Activated naive CD8-positive, alpha-beta T cell treated with anti-CD3 and anti-CD28 coated beads for 36 hours (primary cell): ENCODE data around the gene NPSR1. TPM values are rescaled to one million over a fixed set of nuclear protein-coding genes. Genes with fewer than 3 reads are reported as not detected.
"Not testable (repeated sequence)": the region's sequence is repeated elsewhere in the genome, so short reads cannot be mapped to it uniquely, and the experiment has no call there.

Experiments used
- DNase-seq: peaks from one replicate; pipeline ENCODE4 v3.0.0; 2021
- H3K27ac Mint-ChIP-seq: one replicate; pipeline ENCODE4 v1.8.0; 2022; ENCODE audit warnings: mild to moderate bottlenecking, moderate library complexity, mixed read lengths
- H3K27me3 Mint-ChIP-seq: one replicate; pipeline ENCODE4 v1.8.0; 2022; ENCODE audit warnings: mild to moderate bottlenecking, mixed read lengths
- H3K36me3 Mint-ChIP-seq: one replicate; pipeline ENCODE4 v1.8.0; 2021; ENCODE audit warnings: mild to moderate bottlenecking, mixed read lengths
- H3K4me1 Mint-ChIP-seq: one replicate; pipeline ENCODE4 v1.8.0; 2021; ENCODE audit warnings: mixed read lengths
- H3K4me3 Mint-ChIP-seq: one replicate; pipeline ENCODE4 v1.8.0; 2022; ENCODE audit warnings: mild to moderate bottlenecking, moderate library complexity, mixed read lengths
- H3K9me3 Mint-ChIP-seq: one replicate; pipeline ENCODE4 v1.8.0; 2022; ENCODE audit warnings: mixed read lengths
- total RNA-seq, 2 experiments: library from RNA; stranded (reverse); gene quantifications; one replicate each; pipeline ENCODE4 v1.2.3, GENCODE V29; 2021

Gene NPSR1
- total RNA-seq, 2 experiments from 2014 or later = not detected

DNA sequence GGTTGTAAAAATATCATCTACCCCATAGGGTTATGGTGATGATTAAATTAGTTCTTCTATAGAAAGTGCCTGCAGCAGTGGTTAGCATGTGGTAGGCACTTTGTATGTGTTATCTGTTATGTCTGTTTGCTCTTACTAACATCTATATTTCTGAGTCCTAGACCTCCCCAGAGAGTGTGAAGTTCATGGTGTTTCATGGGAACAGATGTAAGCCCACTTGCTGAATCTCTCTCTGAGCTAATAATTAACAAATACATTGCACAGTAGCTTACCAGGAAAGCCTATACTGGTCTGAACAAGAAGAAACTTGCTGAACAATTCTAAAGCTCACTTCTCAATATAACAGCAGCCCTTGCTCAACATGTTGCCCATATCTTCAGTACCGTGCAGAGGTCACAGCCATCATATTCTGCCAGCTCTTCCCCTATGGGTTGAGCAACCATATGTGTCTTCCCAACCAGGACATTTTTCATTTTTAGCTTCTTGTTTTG, 100.1 kb downstream of the NPSR1 start:
- no peak for DNase-seq
- H3K27ac Mint-ChIP-seq = no peak overlapping the region

GRCh38 chr7:34759477-34760125, 101.6 kb downstream of the NPSR1 start:
- Mint-ChIP-seq H3K27ac (no peak overlapping the region), H3K4me1 (no peaks in the 10 kb centered on the region), H3K9me3 (no peaks in the 10 kb centered on the region), H3K36me3 (no peaks in the 10 kb centered on the region), H3K27me3 (peaks cover 5% of the 10 kb centered on the region), H3K4me3 (no peak overlapping the region)
- DNase-seq = no peak

More for the DNA sequence above, 100.1 kb downstream of the NPSR1 start:
- Mint-ChIP-seq H3K36me3 (no peaks in the 10 kb centered on the region), H3K9me3 (no peaks in the 10 kb centered on the region), H3K4me1 (no peaks in the 10 kb centered on the region), H3K4me3 (no peak overlapping the region), H3K27me3 (peaks cover 5% of the 10 kb centered on the region)

DNA sequence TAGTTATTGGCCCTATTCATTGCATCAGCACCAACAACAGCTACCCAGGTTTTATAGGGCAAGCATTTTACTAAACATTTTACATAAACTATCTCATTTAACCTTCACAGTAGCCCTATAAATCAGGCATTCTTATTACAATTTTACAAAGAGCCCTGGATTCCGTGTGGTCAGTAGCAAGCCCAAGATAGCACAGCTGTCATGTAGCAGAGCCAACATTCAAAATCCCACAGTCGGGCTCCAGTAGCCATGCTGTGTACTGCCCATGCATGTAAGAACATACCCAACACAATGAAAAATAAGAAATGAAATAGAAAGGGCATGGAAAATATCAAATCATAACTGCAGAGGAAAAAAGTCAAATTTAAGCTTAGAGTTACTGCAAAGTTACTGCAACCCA, 102.3 kb downstream of the NPSR1 start:
- H3K27ac Mint-ChIP-seq = no peak overlapping the region

DNA sequence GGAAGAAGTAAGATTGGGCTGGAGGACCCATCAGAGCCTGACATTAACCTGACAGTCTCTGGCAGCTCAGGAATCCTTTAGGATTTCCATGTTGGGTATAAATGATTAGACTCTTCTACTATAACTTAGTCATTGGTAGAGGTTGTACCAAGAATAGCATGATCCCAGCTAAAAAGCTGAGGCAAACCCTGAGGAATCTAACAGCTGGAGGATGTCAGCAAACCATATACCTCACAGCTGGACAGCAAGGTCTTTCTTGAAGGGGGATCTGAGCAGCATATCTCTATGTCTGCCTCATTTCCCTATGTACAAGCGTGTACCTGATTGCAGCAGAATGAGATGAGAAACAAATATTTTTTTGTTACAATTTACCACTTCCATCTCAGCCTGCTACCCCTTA, 103.2 kb downstream of the NPSR1 start:
- Mint-ChIP-seq H3K4me3 (no peak overlapping the region), H3K36me3 (no peaks in the 10 kb centered on the region), H3K9me3 (no peaks in the 10 kb centered on the region), H3K27ac (no peak overlapping the region), H3K27me3 (peaks cover 5% of the 10 kb centered on the region), H3K4me1 (no peaks in the 10 kb centered on the region)
- DNase-seq = no peak

More for the DNA sequence above, 102.3 kb downstream of the NPSR1 start:
- Mint-ChIP-seq H3K9me3 (no peaks in the 10 kb centered on the region), H3K27me3 (peaks cover 5% of the 10 kb centered on the region), H3K36me3 (no peaks in the 10 kb centered on the region), H3K4me3 (no peak overlapping the region), H3K4me1 (no peaks in the 10 kb centered on the region)
- no peak for DNase-seq

DNA sequence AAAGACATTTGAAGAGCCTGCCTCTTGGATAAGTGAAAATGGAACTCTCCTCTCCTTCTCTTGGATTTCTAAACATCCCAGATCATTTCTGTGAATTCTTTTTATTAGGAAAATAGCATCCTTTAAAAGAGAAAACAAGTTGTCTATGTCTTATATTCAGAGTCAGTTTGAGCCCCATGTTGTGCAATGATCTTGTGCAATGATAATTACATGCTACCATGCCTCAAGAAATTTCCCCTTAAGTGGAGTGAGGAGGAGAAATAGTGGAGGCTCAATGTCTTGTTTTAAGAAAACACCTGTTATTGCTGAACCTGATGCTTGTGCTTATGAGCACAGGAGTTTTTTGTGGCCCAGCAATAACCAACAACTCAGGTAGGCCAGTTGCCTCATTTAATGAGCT, 103.6 kb downstream of the NPSR1 start:
- no peak for DNase-seq
- no peaks in the 10 kb centered on the region for H3K36me3 Mint-ChIP-seq
- H3K4me3 Mint-ChIP-seq = no peak overlapping the region
- H3K4me1 Mint-ChIP-seq = no peaks in the 10 kb centered on the region
- peaks cover 5% of the 10 kb centered on the region for H3K27me3 Mint-ChIP-seq
- H3K9me3 Mint-ChIP-seq = no peaks in the 10 kb centered on the region
- H3K27ac Mint-ChIP-seq = no peak overlapping the region

- Mint-ChIP-seq H3K27me3 (peaks cover under 1% of the 10 kb centered on the region), H3K36me3 (no peaks in the 10 kb centered on the region), H3K4me1 (no peaks in the 10 kb centered on the region), H3K27ac (no peak overlapping the region), H3K4me3 (no peak overlapping the region), H3K9me3 (no peaks in the 10 kb centered on the region)
- DNase-seq = no peak
Measured at GRCh38 chr7:34762764-34763163, 104.7 kb downstream of the NPSR1 start.

DNA sequence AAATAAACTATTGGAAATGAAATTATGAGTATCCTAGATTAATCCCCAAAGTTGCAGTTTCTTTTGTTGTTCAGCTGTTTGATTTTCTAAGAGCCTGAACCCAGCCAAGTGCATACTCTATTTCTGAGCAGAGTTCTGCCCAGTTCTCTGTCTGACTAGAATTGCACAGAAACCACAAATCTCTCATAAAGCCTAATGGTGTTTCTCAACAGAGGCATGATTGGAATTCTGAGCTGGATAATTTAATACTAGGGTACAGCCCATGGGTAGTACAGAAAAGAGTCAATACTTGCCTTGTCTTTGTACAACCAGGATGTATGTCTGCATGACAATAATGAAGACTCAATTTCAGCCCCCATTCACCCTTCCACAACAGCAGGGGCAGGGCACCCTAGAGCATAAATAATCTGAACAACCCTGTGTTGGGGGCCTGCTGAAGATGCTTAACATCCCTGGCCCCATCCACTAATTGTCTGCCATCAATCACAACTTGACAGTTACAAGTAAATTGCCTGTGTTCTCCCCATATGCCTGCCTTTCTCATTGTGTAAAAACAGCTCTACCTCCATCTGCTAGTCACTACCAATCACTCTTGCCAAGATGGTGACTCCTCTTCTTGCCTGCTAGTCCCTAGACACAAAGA, 114.4 kb downstream of the NPSR1 start:
- Mint-ChIP-seq H3K27ac (no peak overlapping the region), H3K4me1 (no peaks in the 10 kb centered on the region), H3K27me3 (no peaks in the 10 kb centered on the region), H3K9me3 (peaks cover 3% of the 10 kb centered on the region), H3K36me3 (no peaks in the 10 kb centered on the region), H3K4me3 (no peak overlapping the region)
- no peak for DNase-seq

DNA sequence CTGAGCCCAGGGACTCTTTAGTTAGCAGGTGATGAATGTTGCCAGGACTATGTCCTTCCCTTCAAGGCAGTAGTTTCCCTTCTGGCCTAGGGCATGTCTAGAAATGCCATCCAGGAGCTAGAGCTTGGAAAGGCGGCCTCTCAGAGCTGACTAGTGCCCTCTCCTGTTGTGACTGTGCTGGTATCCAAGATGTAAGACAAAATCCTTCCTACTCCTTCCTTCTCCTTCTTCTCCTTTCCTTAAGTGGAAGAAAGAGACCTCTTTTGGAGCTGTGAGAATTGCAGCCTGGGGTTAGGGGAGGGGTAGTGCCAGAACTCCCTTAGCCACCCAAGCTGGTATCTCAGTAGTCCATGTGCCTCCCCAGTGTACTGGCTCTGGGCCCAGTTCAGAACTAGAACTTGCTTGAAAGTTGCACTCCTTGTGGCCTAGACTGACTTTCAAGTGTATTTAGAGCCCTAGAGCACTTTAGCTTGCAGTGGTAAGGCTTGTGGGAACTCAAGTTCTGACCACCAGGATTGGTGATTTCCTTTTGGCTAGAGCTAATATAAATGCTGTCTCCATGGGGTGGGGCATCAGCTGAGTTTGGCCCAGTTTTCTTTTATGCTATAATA, 118.8 kb downstream of the NPSR1 start:
- no peaks in the 10 kb centered on the region for H3K27me3 Mint-ChIP-seq

DNA sequence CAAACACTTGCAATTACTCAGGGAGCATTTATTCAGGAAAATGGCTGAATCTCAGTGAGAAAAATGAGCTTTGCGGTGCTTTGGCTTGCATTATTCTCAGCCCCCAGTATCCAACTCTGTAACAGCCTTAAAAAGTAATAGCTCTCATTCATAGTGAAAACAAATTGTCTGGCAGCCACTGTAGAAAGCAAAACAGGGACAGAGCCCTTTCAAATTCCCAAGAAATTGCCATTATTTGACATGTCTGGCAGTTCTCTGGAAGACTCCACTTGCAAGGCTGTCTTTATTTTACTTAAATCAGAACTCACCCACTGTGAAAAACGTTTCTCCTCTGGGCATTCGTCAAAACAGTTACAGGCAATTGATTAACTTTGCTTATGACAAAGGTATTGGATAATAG, 122.5 kb downstream of the NPSR1 start:
- Mint-ChIP-seq H3K27ac (no peak overlapping the region), H3K9me3 (peaks cover 16% of the 10 kb centered on the region), H3K36me3 (no peaks in the 10 kb centered on the region), H3K4me3 (no peak overlapping the region), H3K4me1 (no peaks in the 10 kb centered on the region), H3K27me3 (no peaks in the 10 kb centered on the region)
- DNase-seq = no peak

More for the DNA sequence above, 118.8 kb downstream of the NPSR1 start:
- DNase-seq = no peak
- Mint-ChIP-seq H3K27ac (no peak overlapping the region), H3K9me3 (peaks cover 3% of the 10 kb centered on the region), H3K4me3 (no peak overlapping the region), H3K36me3 (no peaks in the 10 kb centered on the region), H3K4me1 (no peaks in the 10 kb centered on the region)

DNA sequence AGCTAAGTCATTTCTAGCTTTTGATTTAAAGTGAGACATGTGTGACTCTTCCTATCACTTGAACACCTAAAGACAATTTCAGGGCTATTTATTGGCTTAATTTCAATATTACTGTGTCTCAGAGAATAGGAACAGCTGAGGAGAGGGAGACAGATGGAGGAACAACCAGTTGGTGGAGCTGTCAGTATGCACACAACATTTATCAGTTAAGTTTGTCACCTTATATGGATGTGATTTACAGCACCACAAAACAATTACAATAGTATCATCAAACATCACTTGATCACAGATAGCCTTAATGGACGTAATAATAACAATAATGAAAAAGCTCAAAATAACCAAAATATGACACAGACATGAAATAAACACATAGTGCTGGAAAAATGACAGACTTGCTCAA, 129.6 kb downstream of the NPSR1 start:
- no peak for DNase-seq
- H3K27ac Mint-ChIP-seq = no peak overlapping the region
- H3K36me3 Mint-ChIP-seq = no peaks in the 10 kb centered on the region
- H3K4me3 Mint-ChIP-seq = no peak overlapping the region
- no peaks in the 10 kb centered on the region for H3K4me1 Mint-ChIP-seq
- H3K27me3 Mint-ChIP-seq = no peaks in the 10 kb centered on the region
- peaks cover 8% of the 10 kb centered on the region for H3K9me3 Mint-ChIP-seq

- Mint-ChIP-seq H3K27ac (no peak overlapping the region), H3K9me3 (peaks cover under 1% of the 10 kb centered on the region), H3K27me3 (peaks cover 15% of the 10 kb centered on the region)
Measured at GRCh38 chr7:34806831-34807230, 148.8 kb downstream of the NPSR1 start.

GRCh38 chr7:34807548-34808340, 149.7 kb downstream of the NPSR1 start:
- Mint-ChIP-seq H3K4me3 (no peak overlapping the region), H3K4me1 (no peaks in the 10 kb centered on the region), H3K27ac (no peak overlapping the region), H3K9me3 (no peaks in the 10 kb centered on the region), H3K36me3 (no peaks in the 10 kb centered on the region), H3K27me3 (peaks cover 15% of the 10 kb centered on the region)
- DNase-seq = no peak

More at GRCh38 chr7:34806831-34807230, 148.8 kb downstream of the NPSR1 start:
- H3K36me3 Mint-ChIP-seq = no peaks in the 10 kb centered on the region
- no peak for DNase-seq
- no peaks in the 10 kb centered on the region for H3K4me1 Mint-ChIP-seq
- H3K4me3 Mint-ChIP-seq = no peak overlapping the region

GRCh38 chr7:34814203-34814842, 156.3 kb downstream of the NPSR1 start:
- not testable (repeated sequence) for H3K4me3 Mint-ChIP-seq, H3K9me3 Mint-ChIP-seq, H3K27ac Mint-ChIP-seq, H3K27me3 Mint-ChIP-seq, H3K36me3 Mint-ChIP-seq, DNase-seq, H3K4me1 Mint-ChIP-seq

DNA sequence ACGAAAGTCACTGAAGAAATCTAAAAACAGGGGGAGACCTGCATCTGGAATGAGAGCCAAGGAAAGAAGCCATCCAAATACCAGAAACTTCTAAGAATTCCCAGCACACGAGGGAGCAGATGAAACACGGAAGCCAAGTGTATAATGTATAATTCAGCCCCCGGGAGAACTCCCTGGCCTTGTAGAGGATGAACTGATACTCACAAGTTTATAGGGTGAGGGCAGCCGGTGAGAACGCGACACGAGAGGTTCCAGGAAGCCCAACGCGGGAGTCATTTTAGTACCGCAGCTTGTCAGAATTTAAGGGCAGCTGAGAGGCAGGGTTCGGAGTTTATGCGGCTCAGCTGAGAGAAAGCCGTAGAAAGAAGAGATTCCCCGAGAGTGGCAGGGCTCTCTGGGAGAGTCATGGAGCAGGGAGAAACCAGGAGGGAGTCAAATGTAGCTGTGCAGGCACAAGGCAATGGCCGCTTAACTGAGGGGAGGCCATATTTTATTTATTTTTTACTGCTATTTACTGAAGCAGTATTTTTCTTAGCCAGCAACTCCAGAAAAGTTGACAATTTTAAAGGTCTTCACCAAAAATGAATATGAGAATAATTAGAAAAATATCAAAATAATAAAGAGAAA, 164.0 kb downstream of the NPSR1 start:
- H3K4me1 Mint-ChIP-seq = no peaks in the 10 kb centered on the region
- no peak overlapping the region for H3K27ac Mint-ChIP-seq
- no peak overlapping the region for H3K4me3 Mint-ChIP-seq
- no peak for DNase-seq
- no peaks in the 10 kb centered on the region for H3K36me3 Mint-ChIP-seq
- H3K9me3 Mint-ChIP-seq = no peaks in the 10 kb centered on the region
- peaks cover 3% of the 10 kb centered on the region for H3K27me3 Mint-ChIP-seq
